Ovary (tissue), 9 donors: ENCODE measurements around the gene SLC1A2. TPM values are rescaled to one million over a fixed set of nuclear protein-coding genes. Genes with fewer than 3 reads are reported as not detected.

ENCODE experiments used
- DNase-seq, 5 donors: peaks; one replicate each; pipeline ENCODE4 v3.0.0-alpha.2; 2019 to 2020
- H3K27ac ChIP-seq, 2 donors: fragments of 200-600 bp; one replicate each; pipeline versions ENCODE4 v1.5.1 to v1.8.0; 2019 to 2022
- H3K27me3 ChIP-seq: fragments of 200-600 bp; one replicate; pipeline ENCODE4 v1.8.0; 2022
- H3K36me3 ChIP-seq: fragments of 200-600 bp; sonication (generic); one replicate; pipeline ENCODE4 v1.5.1; 2019
- H3K4me1 ChIP-seq: one replicate; pipeline ENCODE4 v1.8.1; 2013; ENCODE audit warnings: mild to moderate bottlenecking, moderate library complexity; ENCODE audit not compliant: insufficient read depth
- H3K4me3 ChIP-seq: fragments of 200-600 bp; sonication (generic); one replicate; pipeline ENCODE4 v1.5.1; 2017
- H3K9me3 ChIP-seq, 2 donors: fragments of 200-600 bp in 1 of 2; sonication (generic) in 1 of 2; one replicate each; pipeline versions ENCODE4 v1.5.1 to v1.8.1; 2013 to 2019; ENCODE audit warnings: mild to moderate bottlenecking in 1 of 2, moderate library complexity in 1 of 2
- EP300 ChIP-seq: sonication (generic); formaldehyde crosslinking; IDR thresholded peaks from one replicate; pipeline ENCODE4 v1.6.1; 2017; ENCODE audit warnings: antibody characterized with exemption
- POLR2A ChIP-seq: fragments of 450-650 bp; IDR thresholded peaks from one replicate; pipeline ENCODE4 v1.6.1; 2017; ENCODE audit warnings: antibody characterized with exemption, mild to moderate bottlenecking, moderate library complexity
- WGBS, 3 donors: extraction: QIAGEN DNeasy Blood & Tissue Kit in 1 of 3; methylation state at CpG; one replicate each; pipeline versions ENCODE4 v1.1.5 to v1.1.7; 2013 to 2017; 5-methylcytosine and 5-hydroxymethylcytosine counted together
- intact Hi-C, 4 donors: fragments of 100-400 bp; cut with DNase I; formaldehyde crosslinking; loops; one replicate each; pipeline versions ENCODE4 v1.11.0 to v1.15.1; 2022 to 2023
- polyA plus RNA-seq, 2 donors: library from polyadenylated mRNA; stranded (reverse); fragments of 200-250 nt in 1 of 2; fragments of 350-450 nt in 1 of 2; fragmentation: Illumina TruSeq in 1 of 2; extraction: RNeasy Lipid Tissue Mini Kit (QIAGEN cat#74804) in 1 of 2; gene quantifications; one replicate each; pipeline ENCODE4 v1.2.3, GENCODE V29; 2013 to 2014
- total RNA-seq, 7 donors: library from RNA; depleted of rRNA in 2 of 7; stranded (reverse); fragments of >200 nt in 2 of 7; fragmentation: NEBNext Ultra II Directional in 3 of 7; extraction: Animal tissue kit (Norgen Biotek cat#: 25700) in 3 of 7; gene quantifications; one replicate each; pipeline versions ENCODE4 v1.1.0 to v1.2.4, GENCODE V29; 2016 to 2023
- TF ChIP-seq, protein P1 (sequence below), 3 donors: fragments of 450-650 bp in 2 of 3; fragments of 200-600 bp in 1 of 3; IDR thresholded peaks; one replicate each; pipeline versions ENCODE4 v1.5.1 to v1.8.0; 2016 to 2022; ENCODE audit warnings: antibody characterized with exemption in 3 of 3, mild to moderate bottlenecking in 1 of 3
- donor health status: DM: no; HTN: no; CAD: no; lungs with moderate emphysema.
- donor health status: DM: no; HTN: no; CAD: no.
- donor health status: Bipolar disorder and iron deficiency.
- donor health status: DM: yes; HTN: yes; CAD: no.
- donor health status: DM: no; HTN: no; CAD: no.
- donor health status: DM: yes; HTN: yes; CAD: no.

The SLC1A2 gene
- total and polyA plus RNA-seq, 9 donors = 0.02 to 0.80 (median 0.15) TPM

DNA sequence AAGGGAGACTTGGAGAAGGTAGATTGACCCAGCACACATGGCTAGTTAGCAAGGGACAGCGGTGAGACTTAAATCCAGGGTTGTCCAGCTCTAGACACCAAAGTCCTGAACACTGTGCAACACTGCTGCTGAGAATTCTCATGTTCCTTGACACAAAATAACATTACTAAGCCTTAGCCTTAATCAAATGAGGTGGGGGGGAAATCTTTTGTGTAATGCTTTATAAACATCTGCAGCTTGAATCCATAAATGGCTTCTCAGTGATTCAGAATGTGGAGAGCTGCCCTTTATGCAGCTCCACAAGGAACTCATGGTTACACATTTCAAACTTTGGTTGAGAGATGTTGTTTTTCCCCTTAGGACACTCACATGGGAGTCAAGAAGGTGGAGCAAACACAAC, 200.4 kb downstream of the SLC1A2 start:
- no peaks in the 10 kb centered on the region for H3K9me3 ChIP-seq
- 96 to 100% (median 97%) methylated on average over 1 of the region's 1 CpG for WGBS, 3 donors
- no peak for DNase-seq
- no peak overlapping the region for H3K27ac ChIP-seq
- H3K36me3 ChIP-seq = no peaks in the 10 kb centered on the region
- H3K4me1 ChIP-seq = no peaks in the 10 kb centered on the region
- H3K4me3 ChIP-seq = no peak overlapping the region
- H3K27me3 ChIP-seq = no peaks in the 10 kb centered on the region
- TF ChIP-seq EP300 (no peak), POLR2A (no peak)
- TF ChIP-seq, protein P1, sequence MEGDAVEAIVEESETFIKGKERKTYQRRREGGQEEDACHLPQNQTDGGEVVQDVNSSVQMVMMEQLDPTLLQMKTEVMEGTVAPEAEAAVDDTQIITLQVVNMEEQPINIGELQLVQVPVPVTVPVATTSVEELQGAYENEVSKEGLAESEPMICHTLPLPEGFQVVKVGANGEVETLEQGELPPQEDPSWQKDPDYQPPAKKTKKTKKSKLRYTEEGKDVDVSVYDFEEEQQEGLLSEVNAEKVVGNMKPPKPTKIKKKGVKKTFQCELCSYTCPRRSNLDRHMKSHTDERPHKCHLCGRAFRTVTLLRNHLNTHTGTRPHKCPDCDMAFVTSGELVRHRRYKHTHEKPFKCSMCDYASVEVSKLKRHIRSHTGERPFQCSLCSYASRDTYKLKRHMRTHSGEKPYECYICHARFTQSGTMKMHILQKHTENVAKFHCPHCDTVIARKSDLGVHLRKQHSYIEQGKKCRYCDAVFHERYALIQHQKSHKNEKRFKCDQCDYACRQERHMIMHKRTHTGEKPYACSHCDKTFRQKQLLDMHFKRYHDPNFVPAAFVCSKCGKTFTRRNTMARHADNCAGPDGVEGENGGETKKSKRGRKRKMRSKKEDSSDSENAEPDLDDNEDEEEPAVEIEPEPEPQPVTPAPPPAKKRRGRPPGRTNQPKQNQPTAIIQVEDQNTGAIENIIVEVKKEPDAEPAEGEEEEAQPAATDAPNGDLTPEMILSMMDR (IDR thresholded peaks at IDR 0.05) = no peak
- intact Hi-C loops = loop anchor here in 1 of 4 donors (10.0 kb wide), 1 partner anchor 56 kb away; no protein-coding TSS in a partner anchor

DNA sequence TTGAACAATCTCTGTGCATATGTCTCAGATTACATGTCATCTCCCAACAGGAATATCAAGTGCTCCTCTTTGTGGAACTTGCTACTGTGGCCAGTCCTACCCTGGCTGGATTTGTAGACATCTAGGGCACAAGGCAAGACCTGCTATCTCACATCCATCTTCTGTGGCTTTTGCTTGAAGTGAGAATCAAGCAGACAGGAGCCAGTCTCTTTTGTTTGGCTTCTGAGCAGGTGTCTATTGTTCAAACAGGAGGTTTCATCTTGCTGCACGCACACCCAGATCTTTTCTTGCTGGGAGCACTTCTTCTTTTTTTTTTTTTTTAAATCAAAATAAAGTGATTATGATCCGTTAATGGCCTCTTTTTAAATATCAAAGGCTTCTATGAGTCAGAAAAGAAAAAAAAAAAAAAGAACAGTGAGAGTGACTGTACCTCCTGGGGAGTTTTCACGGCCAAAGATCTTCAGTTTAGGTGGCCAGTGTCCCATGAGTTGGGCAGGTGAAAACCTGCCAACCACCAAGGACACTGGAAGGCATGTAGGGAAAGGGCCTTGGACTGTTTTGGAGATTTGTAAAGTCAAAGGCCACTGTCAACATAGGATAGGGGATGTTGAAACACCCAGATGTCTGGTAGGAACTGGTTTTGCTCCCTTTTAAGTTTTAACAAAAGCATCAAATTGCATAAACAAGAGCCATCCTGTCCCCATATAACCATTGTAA, 202.2 kb downstream of the SLC1A2 start:
- 48 to 59% (median 57%) methylated on average over 3 of the region's 3 CpGs for WGBS, 3 donors
- no peak overlapping the region for H3K4me3 ChIP-seq
- no peak overlapping the region for H3K27ac ChIP-seq
- no peaks in the 10 kb centered on the region for H3K4me1 ChIP-seq
- H3K9me3 ChIP-seq = no peaks in the 10 kb centered on the region
- TF ChIP-seq EP300 (no peak), POLR2A (no peak)
- TF ChIP-seq, protein P1 (IDR thresholded peaks at IDR 0.05) = no peak
- H3K27me3 ChIP-seq = no peaks in the 10 kb centered on the region
- no peaks in the 10 kb centered on the region for H3K36me3 ChIP-seq
- DNase-seq = no peak
- intact Hi-C loops = loop anchor here in 1 of 4 donors (10.0 kb wide), 1 partner anchor 58 kb away; no protein-coding TSS in a partner anchor

DNA sequence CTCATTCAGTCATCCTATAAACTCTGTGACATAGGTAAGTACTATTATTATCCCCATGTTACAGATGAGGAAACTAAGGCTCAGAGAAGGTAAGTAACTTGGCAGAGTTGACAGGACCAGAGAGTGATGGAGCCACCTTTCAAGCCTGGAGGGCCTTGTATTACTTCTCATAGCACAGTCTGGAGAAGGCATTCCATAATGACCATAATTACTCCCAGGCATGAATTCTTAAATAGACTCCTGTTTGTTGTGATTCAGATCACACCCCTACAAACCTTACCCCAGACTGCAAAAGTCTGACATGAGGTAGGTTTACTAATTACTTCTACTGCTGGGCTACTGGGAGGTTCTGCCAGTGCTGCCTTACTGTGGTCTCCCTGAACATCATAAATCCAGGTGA, 203.4 kb downstream of the SLC1A2 start:
- no peaks in the 10 kb centered on the region for H3K4me1 ChIP-seq
- H3K27me3 ChIP-seq = no peaks in the 10 kb centered on the region
- H3K36me3 ChIP-seq = no peaks in the 10 kb centered on the region
- H3K4me3 ChIP-seq = no peak overlapping the region
- no peak for DNase-seq
- H3K9me3 ChIP-seq = no peaks in the 10 kb centered on the region
- no peak for TF ChIP-seq POLR2A
- TF ChIP-seq, protein P1 (IDR thresholded peaks at IDR 0.05) = no peak
- TF ChIP-seq EP300 = no peak
- intact Hi-C loops = loop anchor here in 1 of 4 donors (10.0 kb wide), 1 partner anchor 59 kb away; no protein-coding TSS in a partner anchor
- no peak overlapping the region for H3K27ac ChIP-seq

DNA sequence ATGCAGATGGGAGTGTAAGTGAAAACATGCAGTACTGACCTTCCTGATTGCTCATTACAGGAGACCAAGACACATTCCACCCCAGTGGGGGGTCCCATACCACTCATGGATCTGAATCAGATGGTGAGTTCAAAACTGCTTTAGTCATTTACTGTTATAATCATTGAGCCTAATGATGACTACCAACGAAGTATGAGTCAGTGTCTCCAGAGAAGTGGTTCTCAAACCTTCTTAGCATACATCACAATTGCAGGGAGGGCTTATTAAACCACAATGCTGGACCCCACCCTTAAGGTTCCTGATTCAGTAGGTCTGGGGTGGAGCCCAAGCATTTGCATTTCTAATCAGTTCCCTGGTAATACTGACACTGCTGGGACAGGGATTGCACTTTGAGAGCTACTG, 204.6 kb downstream of the SLC1A2 start:
- WGBS, 3 donors = 40 to 63% (median 56%) methylated on average over 1 of the region's 1 CpG
- Histone ChIP-seq H3K9me3 (no peaks in the 10 kb centered on the region), H3K27me3 (no peaks in the 10 kb centered on the region), H3K4me1 (no peaks in the 10 kb centered on the region), H3K36me3 (no peaks in the 10 kb centered on the region), H3K27ac (no peak overlapping the region), H3K4me3 (no peak overlapping the region)
- intact Hi-C loops = loop anchor here in 1 of 4 donors (10.0 kb wide), 1 partner anchor 60 kb away; no protein-coding TSS in a partner anchor
- no peak for DNase-seq
- TF ChIP-seq, protein P1 (IDR thresholded peaks at IDR 0.05) = no peak
- TF ChIP-seq POLR2A = no peak
